ENCODE results near the gene ADRB2. TPM values are rescaled to one million over a fixed set of nuclear protein-coding genes. Genes with fewer than 3 reads are reported as not detected.

Gene ADRB2
- total RNA-seq, 4 donors from 2014 or later = 1.1 to 5.1 (median 4.2) TPM

DNA sequence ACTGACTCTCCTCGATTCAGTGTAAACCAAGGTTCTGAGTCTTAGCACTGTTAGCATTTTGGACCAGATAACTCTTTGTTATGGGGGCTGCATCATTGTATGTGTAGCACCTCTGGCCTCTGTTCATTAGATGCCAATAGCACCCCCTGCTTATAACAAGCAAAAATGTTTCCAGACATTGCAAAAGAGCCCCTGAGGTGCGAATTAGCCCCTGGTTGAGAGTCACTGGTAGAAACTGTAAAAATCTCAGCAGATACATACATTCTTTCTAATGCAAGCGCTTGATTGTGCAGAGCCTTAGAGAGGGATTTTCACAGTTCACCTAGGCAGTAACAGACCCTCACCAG is 2.8 kb downstream of the ADRB2 start:
- DNase-seq = no peak
- 81% methylated on average over 3 of the region's 3 CpGs for WGBS, 2 donors
- TF ChIP-seq, protein P1, sequence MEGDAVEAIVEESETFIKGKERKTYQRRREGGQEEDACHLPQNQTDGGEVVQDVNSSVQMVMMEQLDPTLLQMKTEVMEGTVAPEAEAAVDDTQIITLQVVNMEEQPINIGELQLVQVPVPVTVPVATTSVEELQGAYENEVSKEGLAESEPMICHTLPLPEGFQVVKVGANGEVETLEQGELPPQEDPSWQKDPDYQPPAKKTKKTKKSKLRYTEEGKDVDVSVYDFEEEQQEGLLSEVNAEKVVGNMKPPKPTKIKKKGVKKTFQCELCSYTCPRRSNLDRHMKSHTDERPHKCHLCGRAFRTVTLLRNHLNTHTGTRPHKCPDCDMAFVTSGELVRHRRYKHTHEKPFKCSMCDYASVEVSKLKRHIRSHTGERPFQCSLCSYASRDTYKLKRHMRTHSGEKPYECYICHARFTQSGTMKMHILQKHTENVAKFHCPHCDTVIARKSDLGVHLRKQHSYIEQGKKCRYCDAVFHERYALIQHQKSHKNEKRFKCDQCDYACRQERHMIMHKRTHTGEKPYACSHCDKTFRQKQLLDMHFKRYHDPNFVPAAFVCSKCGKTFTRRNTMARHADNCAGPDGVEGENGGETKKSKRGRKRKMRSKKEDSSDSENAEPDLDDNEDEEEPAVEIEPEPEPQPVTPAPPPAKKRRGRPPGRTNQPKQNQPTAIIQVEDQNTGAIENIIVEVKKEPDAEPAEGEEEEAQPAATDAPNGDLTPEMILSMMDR (IDR thresholded peaks at IDR 0.05) = no peak
- no peak for TF ChIP-seq POLR2A (IDR thresholded peaks at IDR 0.05)
- H3K9me3 ChIP-seq = no peaks in the 10 kb centered on the region
- H3K36me3 ChIP-seq = no peaks in the 10 kb centered on the region
- H3K4me3 ChIP-seq (replicated peaks in 1 of 3) = no peak overlapping the region
- intact Hi-C loops (cut with DNase I) = loop anchor here (10.0 kb wide), 1 partner anchor 166 kb away; no protein-coding TSS in a partner anchor
- H3K27me3 ChIP-seq = peaks cover 6% of the 10 kb centered on the region
- H3K27ac ChIP-seq = no peak overlapping the region
- H3K4me1 ChIP-seq = peaks cover 5 to 7% of the 10 kb centered on the region in 2 donors

DNA sequence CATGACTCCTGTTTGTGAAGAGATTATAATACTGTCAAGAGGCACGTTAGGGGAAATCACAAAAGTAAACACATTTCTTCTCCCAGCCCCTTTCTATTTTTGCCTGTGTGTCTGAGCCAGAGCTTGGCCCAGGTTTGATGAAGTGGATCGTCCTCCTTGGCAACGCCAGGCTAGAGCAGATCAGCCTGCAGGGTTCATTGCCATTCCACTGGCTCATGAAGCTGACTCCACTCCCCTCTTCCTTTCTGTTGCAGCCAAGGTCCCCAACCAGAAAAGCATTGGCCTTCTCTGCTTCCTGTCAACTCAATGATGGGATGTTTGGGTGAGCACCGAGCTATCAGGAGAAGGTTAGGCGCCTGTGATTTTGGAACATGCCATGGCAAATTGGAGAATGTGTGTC is 3.3 kb downstream of the ADRB2 start:
- no peak overlapping the region for H3K27ac ChIP-seq
- WGBS, 2 donors = 70 to 72% methylated on average over 5 of the region's 5 CpGs
- TF ChIP-seq, protein P1 (IDR thresholded peaks at IDR 0.05) = no peak
- no peak for TF ChIP-seq POLR2A (IDR thresholded peaks at IDR 0.05)

DNA sequence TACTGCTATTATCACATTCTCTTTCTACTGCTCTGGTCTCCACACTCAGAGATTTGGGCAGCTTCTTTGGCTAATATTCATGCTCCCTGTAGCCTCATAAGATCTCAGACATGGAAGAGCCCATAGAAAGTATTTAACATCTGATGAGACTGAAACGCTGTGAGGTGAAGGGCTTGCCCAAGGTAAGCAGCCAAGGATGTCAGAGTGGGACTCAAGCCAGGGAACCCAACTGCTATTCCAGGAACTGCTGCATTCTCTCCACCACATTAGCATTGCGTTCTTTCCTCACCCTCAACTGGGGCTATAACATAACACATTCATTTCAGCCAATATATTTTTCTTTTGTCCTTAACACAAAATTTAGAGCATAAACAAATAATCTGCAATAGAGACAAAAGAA is 3.8 kb downstream of the ADRB2 start:
- intact Hi-C loops (cut with DNase I) = no loop called here
- Histone ChIP-seq H3K4me1 (peaks cover 5 to 7% of the 10 kb centered on the region in 2 donors), H3K36me3 (no peaks in the 10 kb centered on the region), H3K9me3 (no peaks in the 10 kb centered on the region), H3K27ac (no peak overlapping the region), H3K4me3 (replicated peaks in 1 of 3) (no peak overlapping the region), H3K27me3 (peaks cover 6% of the 10 kb centered on the region)
- WGBS, 2 donors = 52 to 65% methylated on average over 2 of the region's 2 CpGs
- no peak for TF ChIP-seq POLR2A (IDR thresholded peaks at IDR 0.05)
- TF ChIP-seq, protein P1 (IDR thresholded peaks at IDR 0.05) = no peak
- DNase-seq = peak in 1 of 2 donors; percentile 6

More for the DNA sequence above, 3.3 kb downstream of the ADRB2 start:
- Histone ChIP-seq H3K27me3 (peaks cover 6% of the 10 kb centered on the region), H3K36me3 (no peaks in the 10 kb centered on the region), H3K4me3 (replicated peaks in 1 of 3) (peak overlapping the region in 1 of 3 donors; percentile 4), H3K9me3 (no peaks in the 10 kb centered on the region), H3K4me1 (peaks cover 5 to 7% of the 10 kb centered on the region in 2 donors)
- intact Hi-C loops (cut with DNase I) = loop anchor here (10.0 kb wide), 1 partner anchor 165 kb away; no protein-coding TSS in a partner anchor
- DNase-seq = peak in 1 of 2 donors; percentile 5

DNA sequence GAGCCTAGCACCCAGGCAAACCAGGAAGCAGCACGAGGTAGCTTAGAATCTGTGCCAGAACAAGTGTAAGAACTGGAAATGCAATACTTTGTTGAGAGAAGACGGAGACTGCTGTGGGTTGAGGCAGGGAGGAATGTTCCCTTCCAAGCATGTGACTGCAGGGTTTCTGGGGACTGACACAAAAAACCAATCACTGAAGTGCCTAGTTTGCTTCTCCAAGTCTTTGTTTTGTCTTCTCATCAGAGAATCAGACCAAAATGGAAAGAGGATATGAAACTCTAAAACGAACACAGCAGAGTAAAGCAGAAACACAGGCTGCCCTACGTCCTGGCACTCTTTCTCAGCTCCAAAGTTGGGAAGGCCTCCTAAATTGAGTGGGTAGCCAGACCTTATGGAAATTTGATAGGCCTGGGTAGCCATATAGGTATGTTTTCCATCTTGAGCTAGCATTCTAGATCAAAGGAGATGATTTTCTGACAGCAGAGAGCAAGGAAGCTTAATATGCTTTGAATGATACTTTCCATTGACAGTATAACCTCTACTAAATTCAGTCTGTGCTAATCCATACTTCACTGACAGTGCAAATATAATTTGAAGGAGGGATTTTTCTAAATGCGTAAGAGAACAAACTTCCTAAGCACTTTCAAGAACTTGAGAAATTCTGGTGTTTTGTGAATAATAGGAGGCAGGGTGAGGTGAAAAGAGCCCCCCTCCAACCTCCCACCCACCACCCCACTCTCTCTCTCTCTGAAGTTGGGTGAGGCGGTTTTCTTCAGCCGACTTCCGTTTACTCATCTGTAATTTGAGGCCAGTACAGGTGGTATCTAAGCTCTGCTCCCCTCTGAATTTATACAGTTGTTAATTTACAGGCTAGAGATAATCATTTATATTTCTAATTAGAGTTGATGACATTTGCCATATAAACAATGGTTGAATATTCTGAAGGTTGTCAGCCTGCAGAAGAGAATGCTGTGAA is 5.5 kb downstream of the ADRB2 start:
- peaks cover 6% of the 10 kb centered on the region for H3K27me3 ChIP-seq
- TF ChIP-seq, protein P1 (IDR thresholded peaks at IDR 0.05) = no peak
- no peak for TF ChIP-seq POLR2A (IDR thresholded peaks at IDR 0.05)
- intact Hi-C loops (cut with DNase I) = no loop called here
- no peak overlapping the region for H3K4me3 ChIP-seq (replicated peaks in 1 of 3)
- WGBS, 2 donors = 68 to 84% methylated on average over 8 of the region's 8 CpGs
- H3K36me3 ChIP-seq = no peaks in the 10 kb centered on the region
- H3K27ac ChIP-seq = no peak overlapping the region
- no peak for DNase-seq
- peaks cover 0 to under 1% of the 10 kb centered on the region in 2 donors for H3K4me1 ChIP-seq
- H3K9me3 ChIP-seq = no peaks in the 10 kb centered on the region

DNA sequence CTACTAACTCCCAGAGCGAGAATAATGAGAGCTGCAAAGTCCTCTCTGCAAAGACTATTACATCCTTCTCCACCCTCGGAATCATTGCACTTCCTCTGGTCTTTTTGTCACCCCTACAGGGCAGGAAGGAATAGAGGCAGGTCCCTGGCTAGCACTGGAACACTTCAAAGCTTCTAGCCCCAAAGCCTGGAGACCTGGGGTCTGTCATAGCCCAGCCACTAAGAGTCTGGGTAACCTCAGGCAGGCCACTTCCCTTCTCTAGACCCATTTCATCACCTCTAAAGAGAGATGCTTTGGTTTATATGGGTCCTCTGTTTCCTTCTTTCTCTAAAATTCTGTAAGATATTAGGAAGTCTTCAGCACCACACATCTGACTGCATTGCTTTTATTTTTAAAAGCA is 6.7 kb downstream of the ADRB2 start:
- no peak overlapping the region for H3K27ac ChIP-seq
- no peaks in the 10 kb centered on the region for H3K9me3 ChIP-seq
- 50 to 66% methylated on average over 2 of the region's 2 CpGs for WGBS, 2 donors
- H3K4me1 ChIP-seq = no peaks in the 10 kb centered on the region
- TF ChIP-seq POLR2A (IDR thresholded peaks at IDR 0.05) = no peak
- TF ChIP-seq, protein P1 (IDR thresholded peaks at IDR 0.05) = no peak
- H3K27me3 ChIP-seq = peaks cover 6% of the 10 kb centered on the region
- H3K36me3 ChIP-seq = no peaks in the 10 kb centered on the region
- intact Hi-C loops (cut with DNase I) = no loop called here
- H3K4me3 ChIP-seq (replicated peaks in 1 of 3) = no peak overlapping the region
- DNase-seq = no peak
